Measurements from ENCODE around the gene HERPUD1.

DNA sequence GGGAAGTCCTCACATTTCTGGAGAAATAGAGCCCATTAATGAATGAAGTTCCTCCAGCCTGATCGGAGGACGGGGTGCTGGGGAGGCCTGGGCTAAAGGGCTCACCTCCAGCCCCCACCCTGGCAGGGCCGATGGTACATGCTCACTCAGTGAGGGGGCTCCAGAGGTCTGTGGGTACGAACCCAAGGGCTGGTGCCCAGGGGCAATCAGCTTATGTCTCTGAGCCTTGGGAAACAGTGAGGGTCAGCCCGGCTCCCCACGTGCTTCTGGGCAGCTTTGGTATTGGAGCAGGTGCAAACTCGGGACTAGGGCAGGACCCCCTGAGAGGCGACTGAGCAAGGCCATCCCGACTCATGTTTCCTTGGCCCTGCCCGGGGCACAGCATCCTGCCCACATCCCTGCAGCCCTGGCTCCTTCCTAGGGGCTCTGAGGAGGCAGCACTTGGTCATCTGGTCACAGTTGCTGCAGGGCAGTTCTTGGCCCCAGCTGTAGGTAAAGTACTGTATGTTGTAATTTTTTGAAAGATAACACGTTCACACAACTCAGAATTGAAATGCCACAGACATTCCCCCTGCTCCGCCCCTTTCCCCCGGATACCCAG, 28.8 kb downstream of the HERPUD1 start:
- TF ChIP-seq, protein P1, sequence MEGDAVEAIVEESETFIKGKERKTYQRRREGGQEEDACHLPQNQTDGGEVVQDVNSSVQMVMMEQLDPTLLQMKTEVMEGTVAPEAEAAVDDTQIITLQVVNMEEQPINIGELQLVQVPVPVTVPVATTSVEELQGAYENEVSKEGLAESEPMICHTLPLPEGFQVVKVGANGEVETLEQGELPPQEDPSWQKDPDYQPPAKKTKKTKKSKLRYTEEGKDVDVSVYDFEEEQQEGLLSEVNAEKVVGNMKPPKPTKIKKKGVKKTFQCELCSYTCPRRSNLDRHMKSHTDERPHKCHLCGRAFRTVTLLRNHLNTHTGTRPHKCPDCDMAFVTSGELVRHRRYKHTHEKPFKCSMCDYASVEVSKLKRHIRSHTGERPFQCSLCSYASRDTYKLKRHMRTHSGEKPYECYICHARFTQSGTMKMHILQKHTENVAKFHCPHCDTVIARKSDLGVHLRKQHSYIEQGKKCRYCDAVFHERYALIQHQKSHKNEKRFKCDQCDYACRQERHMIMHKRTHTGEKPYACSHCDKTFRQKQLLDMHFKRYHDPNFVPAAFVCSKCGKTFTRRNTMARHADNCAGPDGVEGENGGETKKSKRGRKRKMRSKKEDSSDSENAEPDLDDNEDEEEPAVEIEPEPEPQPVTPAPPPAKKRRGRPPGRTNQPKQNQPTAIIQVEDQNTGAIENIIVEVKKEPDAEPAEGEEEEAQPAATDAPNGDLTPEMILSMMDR (IDR thresholded peaks at IDR 0.05; ENCODE audit: low read length): no peak
- no peak for TF ChIP-seq EZH2phosphoT487 (IDR thresholded peaks at IDR 0.05; ENCODE audit: low read length)

All from MM.1S (cell line).